ENCODE measurements around the gene FKBP4. TPM values are rescaled to one million over a fixed set of nuclear protein-coding genes. Genes with fewer than 3 reads are reported as not detected.

Gene FKBP4
- total RNA-seq, 1 experiment from 2014 or later: 118 TPM

DNA sequence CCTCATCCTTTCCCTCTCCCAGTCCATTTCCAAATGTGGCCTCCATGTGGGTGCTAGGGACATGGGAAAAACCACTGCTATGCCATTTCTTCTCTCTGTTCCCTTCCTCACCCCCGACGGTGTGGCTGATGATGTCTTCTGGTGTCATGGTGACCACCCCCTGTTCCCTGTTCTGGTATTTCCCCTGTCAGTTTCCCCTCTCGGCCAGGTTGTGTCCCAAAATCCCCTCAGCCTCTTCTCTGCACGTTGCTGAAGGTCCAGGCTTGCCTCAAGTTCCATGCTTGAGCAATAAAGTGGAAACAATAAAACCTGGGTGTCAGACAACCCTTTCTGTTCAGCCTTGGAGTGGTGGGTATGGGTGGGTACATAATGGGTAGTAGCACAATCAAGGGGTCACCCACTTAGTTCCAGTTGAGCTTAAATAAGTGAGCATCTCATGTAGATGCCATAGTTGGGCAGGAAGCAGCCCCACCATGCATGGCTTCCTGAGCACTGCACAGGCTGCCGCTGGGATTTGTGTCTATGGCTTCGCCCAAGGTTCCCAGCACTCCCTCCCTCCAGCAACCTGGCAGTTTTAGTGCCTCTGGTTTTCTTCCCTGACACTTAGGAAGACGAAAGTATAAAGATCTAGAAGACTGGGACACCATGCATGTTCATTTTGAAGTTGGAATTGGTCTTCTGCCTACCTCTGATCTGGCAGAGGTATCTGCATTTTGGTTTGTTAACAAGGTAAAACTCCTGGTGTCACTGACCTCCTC is 9.0 kb downstream of the FKBP4 start:
- ChIA-PET POLR2A (no interaction called here), CTCF (interaction anchor here (0.6 kb wide), 1 partner anchor 87 kb away, joined by 3 read pairs; no protein-coding TSS in a partner anchor)
- no peak for DNase-seq
- intact Hi-C loops (cut with micrococcal nuclease; ENCODE audit: unreplicated experiment): loop anchor here (5.0 kb wide), 1 partner anchor 1967 kb away; no protein-coding TSS in a partner anchor
- no peaks in the 10 kb centered on the region for H3K4me1 ChIP-seq
- Mint-ChIP-seq H3K27me3 (ENCODE audit: insufficient read depth, unreplicated experiment) (no peaks in the 10 kb centered on the region), H3K36me3 (ENCODE audit: insufficient read depth, unreplicated experiment) (peaks cover 85% of the 10 kb centered on the region), H3K27ac (ENCODE audit: unreplicated experiment) (no peak overlapping the region), H3K4me3 (ENCODE audit: unreplicated experiment) (no peak overlapping the region), H3K9me3 (ENCODE audit: unreplicated experiment) (no peaks in the 10 kb centered on the region), H3K4me1 (ENCODE audit: low read depth, unreplicated experiment) (no peaks in the 10 kb centered on the region)
- H3K9me3 ChIP-seq: no peaks in the 10 kb centered on the region
- H3K36me3 ChIP-seq (ENCODE audit: control insufficient read depth, insufficient read depth, low read length): 0 out of 2 replicates have a peak, but pooled peaks cover 4% of the 10 kb centered on the region
- H3K27me3 ChIP-seq (replicated peaks; ENCODE audit: control insufficient read depth, insufficient read depth, low read length): no peaks in the 10 kb centered on the region
- BruUV-seq (replicated peaks): no TSS peak
- no peak overlapping the region for H3K4me3 ChIP-seq (ENCODE audit: low read depth, low read length)
- TF ChIP-seq, protein P1, sequence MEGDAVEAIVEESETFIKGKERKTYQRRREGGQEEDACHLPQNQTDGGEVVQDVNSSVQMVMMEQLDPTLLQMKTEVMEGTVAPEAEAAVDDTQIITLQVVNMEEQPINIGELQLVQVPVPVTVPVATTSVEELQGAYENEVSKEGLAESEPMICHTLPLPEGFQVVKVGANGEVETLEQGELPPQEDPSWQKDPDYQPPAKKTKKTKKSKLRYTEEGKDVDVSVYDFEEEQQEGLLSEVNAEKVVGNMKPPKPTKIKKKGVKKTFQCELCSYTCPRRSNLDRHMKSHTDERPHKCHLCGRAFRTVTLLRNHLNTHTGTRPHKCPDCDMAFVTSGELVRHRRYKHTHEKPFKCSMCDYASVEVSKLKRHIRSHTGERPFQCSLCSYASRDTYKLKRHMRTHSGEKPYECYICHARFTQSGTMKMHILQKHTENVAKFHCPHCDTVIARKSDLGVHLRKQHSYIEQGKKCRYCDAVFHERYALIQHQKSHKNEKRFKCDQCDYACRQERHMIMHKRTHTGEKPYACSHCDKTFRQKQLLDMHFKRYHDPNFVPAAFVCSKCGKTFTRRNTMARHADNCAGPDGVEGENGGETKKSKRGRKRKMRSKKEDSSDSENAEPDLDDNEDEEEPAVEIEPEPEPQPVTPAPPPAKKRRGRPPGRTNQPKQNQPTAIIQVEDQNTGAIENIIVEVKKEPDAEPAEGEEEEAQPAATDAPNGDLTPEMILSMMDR (IDR thresholded peaks at IDR 0.05; ENCODE audit: insufficient read depth in 1 of 2, low read depth in 1 of 2, low read length in 1 of 2, severe bottlenecking in 1 of 2, unreplicated experiment in 1 of 2): no peak

GRCh38 chr12:2804393-2805142 is 9.8 kb downstream of the FKBP4 start:
- TF ChIP-seq, protein P1 (IDR thresholded peaks at IDR 0.05; ENCODE audit: insufficient read depth in 1 of 2, low read depth in 1 of 2, low read length in 1 of 2, severe bottlenecking in 1 of 2, unreplicated experiment in 1 of 2): no peak
- no peaks in the 10 kb centered on the region for H3K4me1 ChIP-seq
- no peaks in the 10 kb centered on the region for H3K9me3 ChIP-seq
- Mint-ChIP-seq H3K36me3 (ENCODE audit: insufficient read depth, unreplicated experiment) (peaks cover 79% of the 10 kb centered on the region), H3K27me3 (ENCODE audit: insufficient read depth, unreplicated experiment) (no peaks in the 10 kb centered on the region), H3K4me3 (ENCODE audit: unreplicated experiment) (no peak overlapping the region), H3K27ac (ENCODE audit: unreplicated experiment) (no peak overlapping the region), H3K4me1 (ENCODE audit: low read depth, unreplicated experiment) (no peaks in the 10 kb centered on the region), H3K9me3 (ENCODE audit: unreplicated experiment) (no peaks in the 10 kb centered on the region)
- H3K4me3 ChIP-seq (ENCODE audit: low read depth, low read length): no peak overlapping the region
- POLR2A ChIA-PET: no interaction called here
- CTCF ChIA-PET: no interaction called here
- H3K36me3 ChIP-seq (ENCODE audit: control insufficient read depth, insufficient read depth, low read length): 0 out of 2 replicates have a peak, but pooled peaks cover 1% of the 10 kb centered on the region
- intact Hi-C loops (cut with micrococcal nuclease; ENCODE audit: unreplicated experiment): loop anchor here (5.0 kb wide), 1 partner anchor 1967 kb away; no protein-coding TSS in a partner anchor
- BruUV-seq (replicated peaks): no TSS peak
- H3K27me3 ChIP-seq (replicated peaks; ENCODE audit: control insufficient read depth, insufficient read depth, low read length): no peaks in the 10 kb centered on the region
- no peak for DNase-seq

DNA sequence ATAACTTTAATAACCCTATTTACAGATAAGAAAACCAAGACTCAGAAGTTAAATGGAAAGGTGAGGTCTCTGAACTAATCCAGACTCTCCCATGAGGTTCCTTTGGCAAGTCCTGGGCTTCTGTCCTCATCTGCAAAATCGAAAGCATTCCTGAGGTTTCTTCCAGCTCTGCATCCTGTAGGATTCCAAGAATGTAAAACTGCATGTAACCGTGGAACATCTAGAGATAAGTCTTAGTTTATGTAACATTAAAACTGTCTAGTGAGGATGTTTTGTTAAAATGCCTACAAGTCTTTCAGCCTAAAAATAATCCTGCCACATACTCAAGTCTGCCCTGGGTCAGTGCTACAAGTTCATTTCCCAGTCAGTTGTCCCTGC is 10.4 kb downstream of the FKBP4 start:
- peaks cover 73% of the 10 kb centered on the region for H3K36me3 Mint-ChIP-seq (ENCODE audit: insufficient read depth, unreplicated experiment)
- no peaks in the 10 kb centered on the region for H3K4me1 Mint-ChIP-seq (ENCODE audit: low read depth, unreplicated experiment)
- no peak for DNase-seq
- no peaks in the 10 kb centered on the region for H3K9me3 Mint-ChIP-seq (ENCODE audit: unreplicated experiment)
- Histone ChIP-seq H3K4me1 (no peaks in the 10 kb centered on the region), H3K4me3 (ENCODE audit: low read depth, low read length) (no peak overlapping the region), H3K9me3 (no peaks in the 10 kb centered on the region), H3K27me3 (replicated peaks; ENCODE audit: control insufficient read depth, insufficient read depth, low read length) (no peaks in the 10 kb centered on the region), H3K36me3 (ENCODE audit: control insufficient read depth, insufficient read depth, low read length) (0 out of 2 replicates have a peak, but pooled peaks cover 1% of the 10 kb centered on the region)
- ChIA-PET CTCF (no interaction called here), POLR2A (no interaction called here)
- H3K4me3 Mint-ChIP-seq (ENCODE audit: unreplicated experiment): no peak overlapping the region
- TF ChIP-seq, protein P1 (IDR thresholded peaks at IDR 0.05; ENCODE audit: insufficient read depth in 1 of 2, low read depth in 1 of 2, low read length in 1 of 2, severe bottlenecking in 1 of 2, unreplicated experiment in 1 of 2): no peak
- no peaks in the 10 kb centered on the region for H3K27me3 Mint-ChIP-seq (ENCODE audit: insufficient read depth, unreplicated experiment)
- H3K27ac Mint-ChIP-seq (ENCODE audit: unreplicated experiment): no peak overlapping the region
- intact Hi-C loops (cut with micrococcal nuclease; ENCODE audit: unreplicated experiment): no loop called here
- no TSS peak for BruUV-seq (replicated peaks)
